Urinary bladder (tissue), 4 donors: Measurements from ENCODE around the gene RANBP3. TPM values are rescaled to one million over a fixed set of nuclear protein-coding genes. Genes with fewer than 3 reads are reported as not detected.

Experiments used
- DNase-seq: peaks from one replicate; pipeline ENCODE4 v3.0.0-alpha.2; 2015; ENCODE audit errors: extremely low spot score
- H3K27ac ChIP-seq: one replicate; pipeline ENCODE4 v1.5.1; 2013; ENCODE audit warnings: low read depth, mild to moderate bottlenecking, moderate library complexity
- H3K36me3 ChIP-seq: one replicate; pipeline ENCODE4 v1.6.1; 2013; ENCODE audit warnings: mild to moderate bottlenecking, moderate library complexity; ENCODE audit not compliant: insufficient read depth
- H3K4me1 ChIP-seq: one replicate; pipeline ENCODE4 v1.6.1; 2013; ENCODE audit warnings: mild to moderate bottlenecking, moderate library complexity; ENCODE audit not compliant: insufficient read depth
- H3K4me3 ChIP-seq: one replicate; pipeline ENCODE4 v1.5.1; 2013; ENCODE audit warnings: low read depth, low read length
- WGBS: extraction: QIAGEN DNeasy Blood & Tissue Kit; methylation state at CpG from one replicate; pipeline ENCODE4 v1.1.7; 2013; 5-methylcytosine and 5-hydroxymethylcytosine counted together
- polyA plus RNA-seq: library from polyadenylated mRNA; stranded (reverse); fragments of 200-250 nt; gene quantifications from one replicate; pipeline ENCODE4 v1.2.3, GENCODE V29; 2013
- total RNA-seq: library from RNA; depleted of rRNA; stranded (reverse); fragments of >200 nt; gene quantifications from one replicate; pipeline ENCODE4 v1.2.3, GENCODE V29; 2014
- donor health status: healthy with polysubstance abuse.
- donor health status: healthy.

The RANBP3 gene
- total and polyA plus RNA-seq, 2 donors, result 44.2 to 106 TPM

GRCh38 chr19:5905114-5905778 is 72.7 kb downstream of the RANBP3 start:
- Histone ChIP-seq H3K27ac (no peak overlapping the region), H3K36me3 (peaks cover 2% of the 10 kb centered on the region), H3K4me1 (no peaks in the 10 kb centered on the region), H3K4me3 (peak overlapping the region; percentile 84)
- 50% methylated on average over 31 of the region's 31 CpGs for WGBS
- DNase-seq, result no peak

- DNase-seq, result peak; percentile 100
- Histone ChIP-seq H3K4me1 (no peaks in the 10 kb centered on the region), H3K27ac (peak within 1 kb of the TSS; percentile 70), H3K4me3 (peak within 1 kb of the TSS; percentile 84), H3K36me3 (no peaks in the 10 kb centered on the region)
- under 1% methylated on average over 61 of the region's 61 CpGs for WGBS
Measured at GRCh38 chr19:5904352-5905113, 73.4 kb downstream of the RANBP3 start, which contains the start of gene VMAC. TSS of gene VMAC (plus strand) at chr19:5904872. CDS start at chr19:5904891, 19 bp downstream.

- Histone ChIP-seq H3K4me1 (no peaks in the 10 kb centered on the region), H3K36me3 (no peaks in the 10 kb centered on the region), H3K4me3 (peak within 1 kb of the TSS; percentile 82), H3K27ac (peak within 1 kb of the TSS; percentile 84)
- under 1% methylated on average over 57 of the region's 57 CpGs for WGBS
- DNase-seq, result peak; percentile 87
Measured at GRCh38 chr19:5903624-5904351, 74.2 kb downstream of the RANBP3 start, which contains the start of gene NDUFA11. TSS of gene NDUFA11 (minus strand) at chr19:5903790. CDS start at chr19:5903708, 82 bp downstream.

GRCh38 chr19:5903056-5903623 is 74.8 kb downstream of the RANBP3 start:
- peak overlapping the region; percentile 82 for H3K4me3 ChIP-seq
- DNase-seq, result no peak
- H3K36me3 ChIP-seq, result no peaks in the 10 kb centered on the region
- H3K4me1 ChIP-seq, result no peaks in the 10 kb centered on the region
- 1% methylated on average over 27 of the region's 27 CpGs for WGBS
- peak overlapping the region; percentile 84 for H3K27ac ChIP-seq

- peaks cover 2% of the 10 kb centered on the region for H3K36me3 ChIP-seq
- 88% methylated on average over 8 of the region's 8 CpGs for WGBS
- no peaks in the 10 kb centered on the region for H3K4me1 ChIP-seq
- no peak overlapping the region for H3K27ac ChIP-seq
- no peak for DNase-seq
- no peak overlapping the region for H3K4me3 ChIP-seq
Measured at GRCh38 chr19:5900976-5901375, 77.0 kb downstream of the RANBP3 start.

GRCh38 chr19:5899728-5900526 is 78.0 kb downstream of the RANBP3 start:
- no peak overlapping the region for H3K27ac ChIP-seq
- no peaks in the 10 kb centered on the region for H3K4me1 ChIP-seq
- WGBS, result 90% methylated on average over 13 of the region's 13 CpGs
- peaks cover 5% of the 10 kb centered on the region for H3K36me3 ChIP-seq
- no peak for DNase-seq
- H3K4me3 ChIP-seq, result no peak overlapping the region

GRCh38 chr19:5897189-5897969 is 80.6 kb downstream of the RANBP3 start:
- H3K27ac ChIP-seq, result no peak overlapping the region
- no peaks in the 10 kb centered on the region for H3K4me1 ChIP-seq
- no peak overlapping the region for H3K4me3 ChIP-seq
- peaks cover 5% of the 10 kb centered on the region for H3K36me3 ChIP-seq
- whole genome bisulfite sequencing, result 88% methylated on average over 30 of the region's 30 CpGs
- no peak for DNase-seq

GRCh38 chr19:5896365-5897076 is 81.4 kb downstream of the RANBP3 start:
- Histone ChIP-seq H3K4me3 (no peak overlapping the region), H3K36me3 (peaks cover 5% of the 10 kb centered on the region), H3K4me1 (no peaks in the 10 kb centered on the region), H3K27ac (no peak overlapping the region)
- 89% methylated on average over 29 of the region's 29 CpGs for WGBS
- DNase-seq, result no peak

- H3K36me3 ChIP-seq, result peaks cover 5% of the 10 kb centered on the region
- H3K27ac ChIP-seq, result no peak overlapping the region
- H3K4me3 ChIP-seq, result no peak overlapping the region
- H3K4me1 ChIP-seq, result no peaks in the 10 kb centered on the region
- 91% methylated on average over 8 of the region's 8 CpGs for WGBS
- no peak for DNase-seq
Measured at GRCh38 chr19:5895890-5896289, 82.0 kb downstream of the RANBP3 start.

GRCh38 chr19:5895409-5895808 is 82.5 kb downstream of the RANBP3 start:
- H3K27ac ChIP-seq, result no peak overlapping the region
- H3K4me1 ChIP-seq, result no peaks in the 10 kb centered on the region
- 84% methylated on average over 15 of the region's 15 CpGs for whole genome bisulfite sequencing
- no peak overlapping the region for H3K4me3 ChIP-seq
- peaks cover 5% of the 10 kb centered on the region for H3K36me3 ChIP-seq
- no peak for DNase-seq

GRCh38 chr19:5894704-5895349 is 83.1 kb downstream of the RANBP3 start:
- WGBS, result 82% methylated on average over 28 of the region's 28 CpGs
- Histone ChIP-seq H3K4me3 (no peak overlapping the region), H3K4me1 (no peaks in the 10 kb centered on the region), H3K27ac (no peak overlapping the region), H3K36me3 (peaks cover 5% of the 10 kb centered on the region)
- no peak for DNase-seq
